NCI-H82 treated with DMSO at 0.1 percent for 48 hours (cell line): ENCODE results near the gene THSD7B.
"Not testable (repeated sequence)": the region's sequence is repeated elsewhere in the genome, so short reads cannot be mapped to it uniquely, and the experiment has no call there.

Experiments
- DNase-seq: peaks from one replicate; lab custom pipeline; 2025; ENCODE audit not compliant: unreplicated experiment; lab: John Stamatoyannopoulos, UW

THSD7B gene

DNA sequence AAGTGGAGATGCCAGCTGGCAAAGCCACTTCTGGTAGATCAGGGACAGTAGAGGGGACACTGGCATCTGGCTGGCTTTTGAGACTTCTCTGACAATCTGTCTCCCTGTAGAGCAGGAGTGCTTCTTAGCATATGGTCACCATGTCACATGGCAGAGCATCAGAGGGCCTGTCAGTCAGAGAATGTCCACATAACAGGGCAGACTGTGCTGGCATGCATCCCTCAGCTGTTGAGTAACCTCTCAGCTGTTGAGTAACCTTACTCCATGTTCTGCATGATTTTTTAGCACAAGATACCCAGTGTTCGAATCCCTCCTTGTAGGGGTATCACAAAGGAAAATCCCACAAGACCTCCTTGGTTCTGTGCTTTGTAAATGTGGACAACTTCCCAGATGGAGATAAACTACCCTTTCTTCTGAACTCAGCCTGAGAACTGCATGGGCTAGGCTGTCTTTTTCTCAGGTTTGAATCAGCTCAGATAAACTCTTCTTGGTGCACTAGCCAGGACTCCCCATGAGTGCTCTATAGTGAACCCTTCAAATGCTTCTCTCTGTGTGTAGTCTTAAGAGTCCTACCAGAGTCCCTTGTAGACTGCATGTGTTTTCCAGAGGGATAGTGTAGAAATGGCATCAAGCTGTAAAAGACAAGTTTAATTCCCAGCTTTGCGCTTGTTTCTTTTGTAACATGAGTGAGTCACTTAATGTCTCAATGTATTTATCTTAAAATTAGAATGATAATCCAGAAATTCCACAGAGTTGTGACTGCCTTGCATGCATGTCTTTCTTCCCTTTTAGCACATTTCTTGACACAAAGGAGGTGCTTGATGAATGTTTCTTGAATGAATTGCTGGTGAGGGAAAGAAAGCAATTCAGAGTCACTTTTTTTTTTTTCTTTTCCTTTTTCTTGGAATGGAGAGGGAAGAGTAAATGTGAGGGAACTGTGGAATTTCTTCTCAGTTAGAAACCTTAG lies 756.6 kb downstream of the THSD7B start:
- DNase-seq: no peak

GRCh38 chr2:137522620-137523011 lies 757.3 kb downstream of the THSD7B start:
- DNase-seq: no peak

DNA sequence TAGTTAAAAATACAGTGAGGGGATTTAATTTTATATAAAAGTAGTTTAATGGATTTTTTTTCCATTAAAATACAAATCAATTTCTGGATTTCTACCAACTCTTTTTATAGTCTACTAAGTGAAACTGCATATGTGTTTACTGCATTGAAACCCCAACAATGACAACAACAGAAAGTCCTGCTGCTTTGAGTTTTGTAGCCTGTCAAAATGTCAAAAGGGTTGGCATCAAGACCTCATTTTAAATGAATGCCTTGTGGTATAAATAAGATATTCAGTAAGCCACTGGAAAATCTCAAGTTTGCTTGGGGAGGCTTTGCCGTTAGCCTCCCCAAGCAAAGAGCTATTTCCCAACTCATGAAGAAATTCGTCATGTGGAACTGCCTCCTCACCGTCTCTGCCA lies 758.6 kb downstream of the THSD7B start:
- DNase-seq: no peak

DNA sequence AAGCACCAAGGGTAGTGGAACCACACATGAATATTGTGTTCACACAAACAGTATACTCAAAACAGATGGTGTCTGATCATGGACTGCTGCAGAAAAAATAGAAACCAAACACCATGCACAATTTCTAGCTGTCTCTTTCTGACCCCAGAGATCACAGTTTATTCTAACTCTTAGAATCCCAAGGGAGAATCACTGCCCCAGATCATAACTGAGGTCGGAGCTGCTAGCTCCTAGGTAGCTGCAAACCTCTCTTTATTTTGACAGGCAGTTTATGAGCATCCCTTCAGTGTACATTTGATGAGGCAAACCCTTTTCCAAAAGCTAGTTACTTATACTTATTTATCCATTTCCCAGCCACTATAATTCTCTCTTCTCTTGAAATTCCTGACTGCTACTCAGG lies 759.8 kb downstream of the THSD7B start:
- no peak for DNase-seq

DNA sequence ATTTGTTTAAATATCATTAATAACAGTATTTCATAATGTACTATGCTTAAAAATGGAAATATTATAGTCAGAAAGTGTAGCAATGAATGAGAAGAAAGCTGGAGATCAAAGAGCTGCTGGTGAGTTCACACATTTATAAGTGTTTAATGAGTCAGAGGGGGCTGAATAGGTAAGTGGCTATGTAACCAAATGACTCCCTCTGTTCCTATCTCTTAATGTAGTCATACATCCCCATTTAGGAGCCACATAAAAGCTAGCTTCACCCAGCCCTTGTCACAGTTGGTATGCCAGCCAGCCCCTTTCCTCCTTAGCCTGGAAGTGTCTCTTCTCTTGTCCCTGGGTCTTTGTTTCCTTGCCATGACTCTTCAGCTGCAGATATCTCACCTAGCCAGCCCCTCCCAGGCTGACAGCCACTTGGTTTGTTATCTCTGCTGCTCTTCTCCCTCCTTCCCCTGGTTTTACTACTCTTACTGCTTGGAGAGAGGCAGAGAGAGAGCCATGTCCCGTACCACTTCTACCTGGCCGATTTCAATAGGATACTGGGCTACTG lies 760.4 kb downstream of the THSD7B start:
- DNase-seq: no peak

- no peak for DNase-seq
Measured at GRCh38 chr2:137535897-137536296, 770.6 kb downstream of the THSD7B start.

- DNase-seq: no peak
Measured at GRCh38 chr2:137539336-137539735, 774.0 kb downstream of the THSD7B start.

DNA sequence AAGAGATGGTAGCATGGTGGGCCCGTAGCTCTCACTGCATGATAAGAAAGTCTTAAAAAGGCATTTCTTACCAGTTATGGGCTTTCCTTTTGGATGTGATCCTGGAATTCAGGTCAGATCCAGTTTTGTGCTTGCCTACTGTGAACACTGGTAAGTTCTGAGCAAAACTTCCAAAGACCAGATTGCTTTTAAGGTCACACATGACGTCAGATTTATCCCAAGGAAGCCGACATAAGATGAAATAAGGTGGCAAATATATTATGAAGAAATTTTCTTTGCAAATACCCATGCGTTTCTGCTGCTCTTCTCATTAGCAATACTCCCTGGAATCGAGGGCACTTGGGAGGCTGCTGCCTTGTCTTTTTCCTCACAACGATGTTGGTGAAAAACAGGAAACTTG lies 782.5 kb downstream of the THSD7B start:
- no peak for DNase-seq

GRCh38 chr2:137566387-137566786 lies 801.0 kb downstream of the THSD7B start:
- no peak for DNase-seq

DNA sequence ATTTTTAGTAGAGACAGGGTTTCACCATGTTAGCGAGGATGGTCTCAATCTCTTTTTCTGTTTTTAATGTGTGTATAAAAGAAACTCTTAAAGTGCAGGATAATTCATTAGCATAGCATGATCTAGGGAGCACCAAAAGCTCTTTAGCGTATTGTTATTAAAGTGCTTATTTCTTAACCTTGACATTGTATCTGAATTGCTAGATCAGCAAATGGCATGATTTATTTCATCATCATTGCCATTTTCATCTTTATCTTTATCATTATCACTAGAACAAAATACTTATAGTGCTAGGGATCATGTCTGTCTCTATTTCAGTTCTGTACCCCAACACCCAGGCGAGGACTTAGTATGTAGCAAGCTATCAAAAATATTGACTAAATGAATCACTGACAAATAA lies 805.1 kb downstream of the THSD7B start:
- no peak for DNase-seq

DNA sequence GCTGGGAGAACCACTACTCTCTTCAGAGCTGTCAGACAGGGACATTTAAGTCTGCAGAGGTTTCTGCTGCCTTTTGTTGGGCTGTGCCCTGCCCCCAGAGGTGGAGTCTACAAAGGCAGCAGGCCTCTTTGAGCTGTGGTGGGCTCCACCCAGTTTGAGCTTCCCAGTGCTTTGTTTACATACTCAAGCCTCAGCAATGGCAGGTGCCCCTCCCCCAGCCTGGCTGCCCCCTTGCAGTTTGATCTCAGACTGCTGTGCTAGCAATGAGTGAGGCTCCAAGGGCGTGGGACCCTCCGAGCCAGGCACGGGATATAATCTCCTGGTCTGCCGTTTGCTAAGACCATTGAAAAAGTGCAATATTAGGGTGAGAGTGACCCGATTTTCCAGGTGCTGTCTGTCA lies 822.5 kb downstream of the THSD7B start:
- DNase-seq: not testable (repeated sequence)

- DNase-seq: not testable (repeated sequence)
Measured at GRCh38 chr2:137588578-137588977, 823.2 kb downstream of the THSD7B start.

DNA sequence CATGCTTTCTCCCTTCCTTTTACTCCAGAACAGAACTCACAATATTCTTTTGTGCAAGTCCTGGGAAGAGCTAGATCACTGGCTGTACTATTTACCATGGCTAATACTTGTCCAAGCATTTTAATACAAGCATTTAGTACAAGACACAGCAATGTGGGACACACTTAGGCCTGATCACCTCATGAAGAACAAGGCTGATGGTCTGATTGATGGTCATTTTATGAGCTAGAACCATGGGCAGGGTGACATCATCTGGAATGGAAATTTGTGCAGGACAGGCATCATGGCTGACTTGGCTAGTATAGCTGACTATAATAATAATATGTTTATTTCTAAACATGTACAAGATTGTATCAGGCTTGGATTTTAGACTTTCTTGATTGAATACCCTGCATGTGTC lies 824.8 kb downstream of the THSD7B start:
- DNase-seq: no peak

DNA sequence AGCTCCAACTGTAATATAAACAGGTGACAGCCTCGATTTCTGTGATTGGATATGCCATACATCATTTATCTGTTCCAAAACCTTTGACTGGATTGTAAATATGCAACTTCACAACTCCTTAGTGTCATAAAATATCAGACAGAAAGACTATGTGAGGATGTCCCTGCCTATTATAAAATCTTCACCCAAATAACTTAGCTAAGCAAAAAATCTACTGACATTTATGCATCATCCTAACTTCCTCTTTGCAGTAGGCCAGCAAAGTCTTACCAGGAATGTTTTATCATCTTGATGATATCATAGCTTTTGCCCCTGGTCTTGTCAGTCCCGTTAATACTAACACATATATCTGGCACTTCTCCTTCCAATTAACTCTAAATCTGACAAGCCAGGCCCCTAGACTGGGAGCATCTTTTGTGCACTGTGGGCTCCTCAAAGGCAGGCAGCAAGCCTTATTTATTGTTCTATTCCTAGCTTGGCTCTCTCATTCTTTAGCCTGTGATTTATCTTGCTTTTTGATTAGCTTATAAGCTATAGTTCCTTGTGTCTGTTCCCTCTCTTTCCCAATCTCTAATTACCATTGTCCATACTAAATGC lies 842.5 kb downstream of the THSD7B start:
- no peak for DNase-seq

DNA sequence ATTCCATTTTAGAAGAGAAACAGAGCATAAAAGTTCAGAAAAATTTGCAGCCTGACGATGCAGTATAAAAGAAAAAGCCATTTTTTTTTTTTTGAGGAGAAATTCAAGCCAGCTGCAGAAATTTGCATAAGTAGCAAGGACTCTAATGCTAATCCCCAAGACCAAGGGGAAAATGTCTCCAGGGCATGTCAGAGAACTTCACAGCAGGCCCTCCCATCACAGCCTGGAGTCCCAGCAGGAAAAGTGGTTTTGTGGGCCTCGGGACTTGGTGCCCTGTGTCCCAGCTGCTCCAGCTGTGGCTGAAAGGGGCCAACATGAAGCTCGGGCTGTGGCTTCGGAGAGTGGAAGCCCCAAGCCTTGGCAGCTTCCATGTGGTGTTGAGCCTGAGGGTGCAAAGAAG lies 873.6 kb downstream of the THSD7B start:
- no peak for DNase-seq

- DNase-seq: no peak
Measured at GRCh38 chr2:137644731-137645130, 879.4 kb downstream of the THSD7B start.

DNA sequence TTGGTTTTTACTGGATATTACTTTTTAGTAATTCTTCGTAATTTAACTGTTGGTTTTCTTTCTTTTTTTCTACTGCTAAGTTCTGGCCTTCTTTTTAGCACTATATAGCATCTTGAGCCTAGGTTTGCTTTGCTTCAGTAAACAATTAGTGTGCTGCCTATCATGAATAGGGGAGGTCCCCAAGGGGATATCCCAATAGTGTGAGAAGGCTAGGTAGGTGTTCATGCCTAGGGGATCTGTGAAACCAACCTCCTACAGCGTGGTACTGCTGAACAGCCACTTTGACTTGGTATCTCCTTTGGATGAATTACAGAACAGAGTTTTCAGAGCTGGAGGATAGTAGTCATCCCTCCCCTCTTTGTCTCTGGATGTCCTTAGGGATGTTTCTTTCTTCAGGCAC lies 888.7 kb downstream of the THSD7B start:
- DNase-seq: no peak

DNA sequence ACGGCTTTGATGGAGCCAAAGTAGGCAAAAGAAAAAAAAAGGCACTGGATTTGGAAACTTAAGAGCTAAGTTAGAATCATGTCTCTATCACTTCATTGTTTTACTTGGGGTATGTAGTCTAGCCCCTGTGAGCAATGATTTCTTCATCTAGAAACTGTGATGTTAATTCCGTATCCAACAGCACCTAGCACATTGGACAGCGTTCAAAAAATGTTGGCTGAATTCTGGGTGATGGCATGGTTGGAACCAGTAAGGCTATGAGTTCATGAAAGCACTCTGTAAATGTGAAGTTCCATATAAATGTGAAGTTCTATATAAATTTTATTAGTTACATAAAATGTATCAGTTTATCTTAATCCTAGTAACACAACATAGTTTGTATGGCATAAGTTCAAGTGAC lies 890.5 kb downstream of the THSD7B start:
- no peak for DNase-seq

DNA sequence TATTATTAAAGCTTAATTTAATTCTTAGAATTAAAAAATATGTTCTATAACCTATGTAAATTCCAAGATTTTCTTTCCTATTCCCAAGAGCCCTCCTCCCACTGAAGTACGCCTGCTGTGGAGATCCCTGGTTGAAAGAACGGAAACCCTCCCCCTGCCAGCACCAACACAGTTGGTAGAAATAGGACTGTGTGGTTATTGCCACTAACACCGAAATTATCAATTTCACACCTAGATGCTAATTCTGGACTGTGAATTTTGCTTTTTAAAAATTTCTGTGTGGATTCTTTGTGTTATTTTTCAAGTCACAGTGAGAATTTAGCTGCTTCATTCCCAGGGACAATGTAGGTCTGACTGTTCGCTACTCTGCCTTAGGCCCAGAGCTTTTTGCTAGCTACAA lies 893.1 kb downstream of the THSD7B start:
- no peak for DNase-seq

DNA sequence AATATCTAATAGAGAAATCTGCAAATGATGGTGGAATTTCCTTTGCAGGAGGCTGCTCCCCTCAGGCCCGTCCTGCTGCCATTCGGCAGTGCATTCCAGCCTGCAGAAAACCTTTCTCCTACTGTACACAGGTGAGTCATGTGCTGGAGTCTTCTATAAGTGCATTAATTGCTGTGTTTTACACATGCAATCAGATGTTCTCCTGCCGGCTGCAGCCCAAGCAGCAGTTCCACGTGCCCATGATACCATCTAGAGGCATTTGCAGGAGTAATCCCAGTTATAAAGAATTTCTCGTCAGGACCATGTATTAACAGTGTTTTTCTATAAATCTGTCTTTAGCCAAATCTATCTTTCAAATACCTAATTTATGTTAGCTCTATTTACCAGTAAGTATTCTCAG lies 894.3 kb downstream of the THSD7B start:
- DNase-seq: no peak

- DNase-seq: no peak
Measured at GRCh38 chr2:137670111-137670510, 904.8 kb downstream of the THSD7B start.

GRCh38 chr2:137672989-137673552 lies 907.7 kb downstream of the THSD7B start:
- DNase-seq: no peak
